ENCODE measurements around the gene CADPS.

GRCh38 chr3:62892951-62893350 is 17.7 kb upstream of the CADPS start:
- TF ChIP-seq CTCF (IDR thresholded peaks at IDR 0.05 in 2 of 3, conservative IDR thresholded peaks at IDR 0.05 in 1 of 3; ENCODE audit: insufficient read depth in 2 of 3, low read depth in 1 of 3, low read length in 3 of 3) (no peak), NCOA1 (IDR thresholded peaks at IDR 0.05; ENCODE audit: low read depth) (no peak), SMC3 (conservative IDR thresholded peaks at IDR 0.05; ENCODE audit: insufficient read depth, low read depth, low read length) (no peak), POLR2AphosphoS5 (IDR thresholded peaks at IDR 0.05; ENCODE audit: control insufficient read depth, insufficient read depth, low read depth, low read length) (no peak), CEBPB (tag; IDR thresholded peaks at IDR 0.05) (no peak), ZNF592 (IDR thresholded peaks at IDR 0.05) (no peak), CBFB (CRISPR knock-in tag; IDR thresholded peaks at IDR 0.05) (no peak)

All from K562 (cell line).